ENCODE results near the gene TCEANC. TPM values are rescaled to one million over a fixed set of nuclear protein-coding genes. Genes with fewer than 3 reads are reported as not detected.

Gene TCEANC
- total RNA-seq, 1 donor from 2014 or later: 14.1 TPM

DNA sequence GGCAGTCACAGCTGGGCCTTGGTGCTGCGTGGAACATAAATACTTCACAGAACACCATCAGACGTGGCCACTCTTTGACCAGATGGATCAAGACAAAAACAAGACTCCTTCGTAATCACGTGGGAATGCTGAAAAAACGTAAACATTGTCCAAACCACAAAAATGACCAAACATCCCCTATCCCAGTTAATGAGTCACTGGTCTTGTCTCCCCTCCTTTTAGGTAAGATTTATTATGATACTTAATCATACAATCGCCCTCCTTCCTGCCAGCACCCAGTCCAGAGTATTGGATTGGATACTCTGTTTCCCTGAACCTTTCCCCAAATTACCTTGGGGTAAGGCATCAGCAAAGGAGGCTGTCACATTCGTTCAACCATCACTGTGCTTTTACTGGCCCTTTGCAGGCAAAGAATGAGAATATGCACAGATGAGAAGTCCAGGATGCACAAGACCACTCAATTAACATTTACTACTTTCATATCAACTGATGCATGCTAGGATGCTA, 601 bp upstream of the TCEANC start:
- peaks cover 3 to 7% (median 6%) of the 10 kb centered on the region in 3 donors for H3K4me1 ChIP-seq (ENCODE audit: control insufficient read depth in 3 of 3, insufficient read depth in 3 of 3, low read length in 3 of 3)
- H3K9me3 ChIP-seq (ENCODE audit: control insufficient read depth in 3 of 3, low read length in 3 of 3): no peaks in the 10 kb centered on the region
- peak overlapping the region; percentile 67 to 89 (median 85) for H3K4me3 ChIP-seq (ENCODE audit: low read length in 3 of 3)
- H3K36me3 ChIP-seq (ENCODE audit: control insufficient read depth in 3 of 3, insufficient read depth in 3 of 3, low read length in 3 of 3): peaks cover 4 to 6% (median 6%) of the 10 kb centered on the region in 3 donors
- H3K27me3 ChIP-seq (ENCODE audit: control insufficient read depth in 3 of 3, insufficient read depth in 3 of 3, low read length in 3 of 3): peaks cover 0 to 4% (median 0%) of the 10 kb centered on the region in 3 donors
- H3K27ac ChIP-seq (ENCODE audit: low read depth, low read length): peak overlapping the region; percentile 57
- H3K9ac ChIP-seq (ENCODE audit: low read depth in 1 of 3, low read length in 3 of 3): peak overlapping the region; percentile 43 to 76 (median 75)

DNA sequence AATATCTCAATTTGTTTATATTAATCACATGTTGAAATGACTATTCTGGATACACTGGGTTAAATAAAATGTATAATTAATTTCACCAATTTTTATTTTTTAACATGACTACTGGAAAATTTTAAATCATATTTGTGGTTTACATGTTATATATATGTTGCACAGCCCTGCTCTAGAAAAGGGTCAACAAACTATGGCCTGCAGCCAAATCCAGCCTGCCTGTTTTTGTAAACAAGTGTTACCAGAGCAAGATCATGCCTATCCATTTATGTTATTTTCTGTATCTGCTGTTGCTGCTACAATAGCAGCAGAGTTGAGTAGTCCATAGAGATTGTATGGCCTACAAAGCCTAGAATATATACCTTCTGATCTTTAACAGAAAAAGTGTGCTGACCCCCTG, 1.2 kb downstream of the TCEANC start:
- Histone ChIP-seq H3K36me3 (ENCODE audit: control insufficient read depth in 3 of 3, insufficient read depth in 3 of 3, low read length in 3 of 3) (peaks cover 4 to 6% (median 6%) of the 10 kb centered on the region in 3 donors), H3K27ac (ENCODE audit: low read depth, low read length) (peak overlapping the region; percentile 89), H3K4me3 (ENCODE audit: low read length in 3 of 3) (peak overlapping the region; percentile 81 to 89 (median 85)), H3K4me1 (ENCODE audit: control insufficient read depth in 3 of 3, insufficient read depth in 3 of 3, low read length in 3 of 3) (peaks cover 3 to 10% (median 6%) of the 10 kb centered on the region in 3 donors), H3K9me3 (ENCODE audit: control insufficient read depth in 3 of 3, low read length in 3 of 3) (no peaks in the 10 kb centered on the region), H3K9ac (ENCODE audit: low read depth in 1 of 3, low read length in 3 of 3) (peak overlapping the region; percentile 76 to 91 (median 89)), H3K27me3 (ENCODE audit: control insufficient read depth in 3 of 3, insufficient read depth in 3 of 3, low read length in 3 of 3) (peaks cover 0 to 4% (median 0%) of the 10 kb centered on the region in 3 donors)

DNA sequence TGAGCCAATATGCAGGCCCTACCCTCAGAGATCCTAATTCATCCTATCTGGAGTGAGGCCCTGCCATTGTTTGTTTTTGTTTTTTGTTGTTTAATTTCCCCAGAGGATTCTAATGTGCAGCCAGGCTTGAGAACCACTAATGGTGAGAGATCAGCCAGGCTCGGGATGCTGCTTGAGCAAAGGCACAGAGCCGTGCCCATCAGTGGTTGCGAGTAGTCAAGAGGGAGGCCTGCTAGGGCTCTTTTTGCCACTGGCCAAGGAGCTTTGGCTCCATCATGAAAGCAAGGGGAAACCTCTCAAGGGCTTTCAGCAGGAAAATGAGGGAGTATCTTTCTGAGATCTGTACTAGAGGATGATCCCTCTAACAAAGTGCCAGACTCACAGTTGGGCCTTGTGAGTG, 2.7 kb downstream of the TCEANC start:
- Histone ChIP-seq H3K27me3 (ENCODE audit: control insufficient read depth in 3 of 3, insufficient read depth in 3 of 3, low read length in 3 of 3) (peaks cover 0 to 4% (median 0%) of the 10 kb centered on the region in 3 donors), H3K9ac (ENCODE audit: low read depth in 1 of 3, low read length in 3 of 3) (no peak overlapping the region), H3K36me3 (ENCODE audit: control insufficient read depth in 3 of 3, insufficient read depth in 3 of 3, low read length in 3 of 3) (peaks cover 4 to 9% (median 6%) of the 10 kb centered on the region in 3 donors), H3K4me1 (ENCODE audit: control insufficient read depth in 3 of 3, insufficient read depth in 3 of 3, low read length in 3 of 3) (peaks cover 3 to 10% (median 6%) of the 10 kb centered on the region in 3 donors), H3K4me3 (ENCODE audit: low read length in 3 of 3) (no peak overlapping the region), H3K27ac (ENCODE audit: low read depth, low read length) (no peak overlapping the region), H3K9me3 (ENCODE audit: control insufficient read depth in 3 of 3, low read length in 3 of 3) (no peaks in the 10 kb centered on the region)

DNA sequence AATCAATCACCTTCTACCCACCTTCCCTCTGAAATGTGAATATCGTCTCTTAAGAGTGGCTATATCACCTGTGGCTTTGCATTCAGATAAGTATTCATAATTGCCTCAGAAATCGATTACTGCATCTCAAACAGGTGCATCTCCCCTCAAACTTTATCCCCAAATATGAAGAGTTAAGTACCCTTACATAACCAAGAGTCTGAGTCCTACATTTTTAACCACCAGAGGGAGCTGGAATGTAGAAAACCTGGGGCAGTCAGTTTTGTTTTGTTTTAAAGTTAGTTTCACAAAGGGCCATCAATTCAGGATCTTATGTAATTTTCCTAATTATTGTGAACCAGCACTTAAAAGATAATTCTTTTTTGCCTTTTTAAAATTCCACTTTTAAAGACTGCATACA, 5.7 kb downstream of the TCEANC start:
- Histone ChIP-seq H3K9ac (ENCODE audit: low read depth in 1 of 3, low read length in 3 of 3) (peak overlapping the region in 1 of 3 donors; percentile 32), H3K4me3 (ENCODE audit: low read length in 3 of 3) (no peak overlapping the region), H3K27me3 (ENCODE audit: control insufficient read depth in 3 of 3, insufficient read depth in 3 of 3, low read length in 3 of 3) (peaks cover 0 to 4% (median 0%) of the 10 kb centered on the region in 3 donors), H3K9me3 (ENCODE audit: control insufficient read depth in 3 of 3, low read length in 3 of 3) (no peaks in the 10 kb centered on the region), H3K27ac (ENCODE audit: low read depth, low read length) (no peak overlapping the region), H3K36me3 (ENCODE audit: control insufficient read depth in 3 of 3, insufficient read depth in 3 of 3, low read length in 3 of 3) (peaks cover 4 to 13% (median 11%) of the 10 kb centered on the region in 3 donors), H3K4me1 (ENCODE audit: control insufficient read depth in 3 of 3, insufficient read depth in 3 of 3, low read length in 3 of 3) (peaks cover 0 to 3% (median 3%) of the 10 kb centered on the region in 3 donors)

DNA sequence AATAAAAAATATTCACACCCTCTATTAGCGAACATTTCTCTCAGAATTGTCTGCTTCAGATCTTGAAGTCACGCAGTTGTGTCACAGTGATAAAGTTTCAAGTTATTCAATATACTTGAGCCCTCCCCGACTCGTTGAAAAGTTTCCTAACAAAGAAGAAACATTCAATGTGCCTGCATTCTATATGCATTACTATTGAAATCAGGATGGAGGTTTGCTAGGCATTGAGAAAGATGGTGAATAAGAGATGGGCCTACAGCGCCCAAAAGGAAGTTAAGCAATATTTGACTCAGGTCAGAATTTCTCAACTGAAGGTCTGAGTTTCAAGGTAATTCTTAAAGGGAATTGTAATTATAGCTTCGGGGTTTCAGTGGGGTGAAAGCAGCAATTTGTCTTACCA, 6.1 kb downstream of the TCEANC start:
- Histone ChIP-seq H3K4me3 (ENCODE audit: low read length in 3 of 3) (no peak overlapping the region), H3K4me1 (ENCODE audit: control insufficient read depth in 3 of 3, insufficient read depth in 3 of 3, low read length in 3 of 3) (peaks cover 0 to 3% (median 0%) of the 10 kb centered on the region in 3 donors), H3K9ac (ENCODE audit: low read depth in 1 of 3, low read length in 3 of 3) (peak overlapping the region in 1 of 3 donors; percentile 32), H3K9me3 (ENCODE audit: control insufficient read depth in 3 of 3, low read length in 3 of 3) (no peaks in the 10 kb centered on the region), H3K36me3 (ENCODE audit: control insufficient read depth in 3 of 3, insufficient read depth in 3 of 3, low read length in 3 of 3) (peaks cover 4 to 13% (median 11%) of the 10 kb centered on the region in 3 donors), H3K27me3 (ENCODE audit: control insufficient read depth in 3 of 3, insufficient read depth in 3 of 3, low read length in 3 of 3) (peaks cover 0 to 4% (median 0%) of the 10 kb centered on the region in 3 donors), H3K27ac (ENCODE audit: low read depth, low read length) (no peak overlapping the region)

DNA sequence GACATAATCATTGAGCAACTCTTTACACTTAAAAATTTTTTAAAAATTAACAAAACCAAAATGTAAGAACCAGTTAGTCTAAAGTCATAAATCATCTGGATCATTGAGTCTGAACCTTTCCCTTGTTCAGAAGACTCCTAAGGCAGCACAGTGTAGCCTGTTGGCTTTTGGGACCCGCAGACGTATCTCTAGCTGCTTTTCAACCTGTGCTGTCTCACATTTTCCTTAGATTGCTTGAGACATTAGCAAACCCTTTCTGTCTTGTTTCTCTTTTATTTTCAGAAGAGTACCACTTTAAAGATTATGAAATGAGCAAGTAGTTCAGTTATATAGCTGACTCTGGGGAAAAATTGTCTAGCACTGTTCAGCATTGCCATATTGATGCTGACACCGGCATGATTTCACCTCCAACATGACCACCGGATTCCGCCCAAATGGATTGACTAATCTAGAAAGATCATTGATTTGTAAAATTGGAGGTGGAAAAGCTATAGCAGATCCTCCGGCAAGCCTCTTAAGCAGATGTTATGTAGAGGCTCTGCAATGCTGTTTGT, 8.9 kb downstream of the TCEANC start:
- H3K36me3 ChIP-seq (ENCODE audit: control insufficient read depth in 3 of 3, insufficient read depth in 3 of 3, low read length in 3 of 3): peaks cover 0 to 7% (median 5%) of the 10 kb centered on the region in 3 donors
- no peak overlapping the region for H3K9ac ChIP-seq (ENCODE audit: low read depth in 1 of 3, low read length in 3 of 3)
- no peak overlapping the region for H3K4me3 ChIP-seq (ENCODE audit: low read length in 3 of 3)
- H3K27me3 ChIP-seq (ENCODE audit: control insufficient read depth in 3 of 3, insufficient read depth in 3 of 3, low read length in 3 of 3): no peaks in the 10 kb centered on the region
- H3K9me3 ChIP-seq (ENCODE audit: control insufficient read depth in 3 of 3, low read length in 3 of 3): no peaks in the 10 kb centered on the region
- H3K4me1 ChIP-seq (ENCODE audit: control insufficient read depth in 3 of 3, insufficient read depth in 3 of 3, low read length in 3 of 3): peaks cover 0 to 3% (median 0%) of the 10 kb centered on the region in 3 donors
- H3K27ac ChIP-seq (ENCODE audit: low read depth, low read length): no peak overlapping the region

DNA sequence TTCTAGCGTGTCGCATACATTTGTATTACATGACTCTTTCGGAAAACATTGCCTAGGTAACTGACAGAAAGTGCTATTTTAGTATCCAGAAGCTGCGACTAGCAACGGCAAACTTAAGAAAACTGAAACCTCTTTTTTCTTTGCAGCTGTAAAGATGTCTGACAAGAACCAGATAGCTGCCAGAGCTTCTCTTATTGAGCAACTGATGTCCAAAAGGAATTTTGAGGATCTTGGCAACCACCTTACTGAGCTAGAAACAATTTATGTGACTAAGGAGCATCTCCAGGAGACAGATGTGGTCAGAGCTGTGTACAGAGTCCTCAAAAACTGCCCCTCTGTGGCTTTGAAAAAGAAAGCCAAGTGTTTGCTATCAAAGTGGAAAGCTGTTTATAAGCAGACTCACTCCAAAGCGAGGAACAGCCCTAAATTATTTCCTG, 9.4 kb downstream of the TCEANC start:
- Histone ChIP-seq H3K36me3 (ENCODE audit: control insufficient read depth in 3 of 3, insufficient read depth in 3 of 3, low read length in 3 of 3) (peaks cover 0 to 7% (median 5%) of the 10 kb centered on the region in 3 donors), H3K9me3 (ENCODE audit: control insufficient read depth in 3 of 3, low read length in 3 of 3) (no peaks in the 10 kb centered on the region), H3K4me3 (ENCODE audit: low read length in 3 of 3) (no peak overlapping the region), H3K4me1 (ENCODE audit: control insufficient read depth in 3 of 3, insufficient read depth in 3 of 3, low read length in 3 of 3) (peaks cover 0 to 3% (median 0%) of the 10 kb centered on the region in 3 donors), H3K27ac (ENCODE audit: low read depth, low read length) (no peak overlapping the region), H3K27me3 (ENCODE audit: control insufficient read depth in 3 of 3, insufficient read depth in 3 of 3, low read length in 3 of 3) (no peaks in the 10 kb centered on the region), H3K9ac (ENCODE audit: low read depth in 1 of 3, low read length in 3 of 3) (no peak overlapping the region)

DNA sequence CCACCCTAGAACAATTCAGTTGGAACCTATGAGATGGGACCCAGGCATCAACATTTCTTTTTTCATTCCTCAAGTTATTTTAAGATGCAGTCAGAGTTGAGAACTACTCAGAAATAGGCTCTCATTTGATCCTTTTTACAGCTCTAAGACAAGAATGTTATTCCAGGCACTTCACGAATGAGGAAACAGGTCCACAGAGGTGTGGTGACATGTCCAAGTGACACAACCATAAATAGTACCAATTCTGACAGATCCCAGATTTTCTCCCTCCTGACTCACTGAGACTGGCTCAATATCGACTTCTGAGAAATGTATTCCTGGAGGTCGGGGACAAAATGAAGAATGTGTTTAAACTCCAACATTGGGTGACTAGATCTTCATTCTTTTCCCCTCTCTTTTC, 11.1 kb downstream of the TCEANC start:
- H3K4me1 ChIP-seq (ENCODE audit: control insufficient read depth in 3 of 3, insufficient read depth in 3 of 3, low read length in 3 of 3): peaks cover 0 to 1% (median 0%) of the 10 kb centered on the region in 3 donors
- no peaks in the 10 kb centered on the region for H3K9me3 ChIP-seq (ENCODE audit: control insufficient read depth in 3 of 3, low read length in 3 of 3)
- H3K27me3 ChIP-seq (ENCODE audit: control insufficient read depth in 3 of 3, insufficient read depth in 3 of 3, low read length in 3 of 3): no peaks in the 10 kb centered on the region
- H3K36me3 ChIP-seq (ENCODE audit: control insufficient read depth in 3 of 3, insufficient read depth in 3 of 3, low read length in 3 of 3): peaks cover 0 to 7% (median 5%) of the 10 kb centered on the region in 3 donors
- H3K4me3 ChIP-seq (ENCODE audit: low read length in 3 of 3): no peak overlapping the region
- H3K27ac ChIP-seq (ENCODE audit: low read depth, low read length): no peak overlapping the region
- H3K9ac ChIP-seq (ENCODE audit: low read depth in 1 of 3, low read length in 3 of 3): no peak overlapping the region

GRCh38 chrX:13666836-13667235, 13.9 kb downstream of the TCEANC start:
- no peak overlapping the region for H3K27ac ChIP-seq (ENCODE audit: low read depth, low read length)

DNA sequence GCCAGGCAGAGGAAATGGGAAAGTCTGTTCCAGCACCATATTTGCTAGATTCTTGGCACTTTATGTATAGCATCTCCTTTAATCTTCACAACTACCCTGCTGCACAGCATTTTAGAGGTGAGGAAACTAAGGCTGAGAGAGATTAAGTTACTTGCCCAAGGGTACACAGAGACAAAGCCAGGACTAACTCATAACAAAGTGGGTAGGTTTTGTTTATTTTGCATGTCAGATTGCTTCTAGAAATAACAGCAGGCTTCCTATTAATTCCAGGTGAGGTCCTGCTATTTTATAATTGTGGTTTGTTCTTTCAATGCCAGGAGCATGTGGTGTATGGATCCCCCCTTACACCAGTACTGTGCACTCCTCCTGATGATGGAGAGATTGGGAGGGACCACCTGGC, 15.0 kb downstream of the TCEANC start:
- Histone ChIP-seq H3K36me3 (ENCODE audit: control insufficient read depth in 3 of 3, insufficient read depth in 3 of 3, low read length in 3 of 3) (peaks cover 0 to 11% (median 5%) of the 10 kb centered on the region in 3 donors), H3K27ac (ENCODE audit: low read depth, low read length) (no peak overlapping the region), H3K9ac (ENCODE audit: low read depth in 1 of 3, low read length in 3 of 3) (no peak overlapping the region)

More at GRCh38 chrX:13666836-13667235, 13.9 kb downstream of the TCEANC start:
- Histone ChIP-seq H3K27me3 (ENCODE audit: control insufficient read depth in 3 of 3, insufficient read depth in 3 of 3, low read length in 3 of 3) (no peaks in the 10 kb centered on the region), H3K4me3 (ENCODE audit: low read length in 3 of 3) (no peak overlapping the region), H3K9ac (ENCODE audit: low read depth in 1 of 3, low read length in 3 of 3) (no peak overlapping the region), H3K36me3 (ENCODE audit: control insufficient read depth in 3 of 3, insufficient read depth in 3 of 3, low read length in 3 of 3) (peaks cover 0 to 11% (median 5%) of the 10 kb centered on the region in 3 donors), H3K9me3 (ENCODE audit: control insufficient read depth in 3 of 3, low read length in 3 of 3) (no peaks in the 10 kb centered on the region), H3K4me1 (ENCODE audit: control insufficient read depth in 3 of 3, insufficient read depth in 3 of 3, low read length in 3 of 3) (no peaks in the 10 kb centered on the region)

More for the DNA sequence above, 15.0 kb downstream of the TCEANC start:
- H3K27me3 ChIP-seq (ENCODE audit: control insufficient read depth in 3 of 3, insufficient read depth in 3 of 3, low read length in 3 of 3): no peaks in the 10 kb centered on the region
- no peaks in the 10 kb centered on the region for H3K9me3 ChIP-seq (ENCODE audit: control insufficient read depth in 3 of 3, low read length in 3 of 3)
- H3K4me3 ChIP-seq (ENCODE audit: low read length in 3 of 3): no peak overlapping the region
- no peaks in the 10 kb centered on the region for H3K4me1 ChIP-seq (ENCODE audit: control insufficient read depth in 3 of 3, insufficient read depth in 3 of 3, low read length in 3 of 3)

Data from skeletal muscle tissue (tissue), 4 donors.